NK-92 (cell line): Measurements from ENCODE around the gene KRTAP5-6.
"Not testable (repeated sequence)": the region's sequence is repeated elsewhere in the genome, so short reads cannot be mapped to it uniquely, and the experiment has no call there.

ENCODE experiments used
- DNase-seq: peaks from one replicate; lab custom pipeline; 2025; ENCODE audit not compliant: unreplicated experiment; lab: John Stamatoyannopoulos, UW

Gene KRTAP5-6

GRCh38 chr11:1683216-1683615, 13.8 kb upstream of the KRTAP5-6 start:
- DNase-seq = not testable (repeated sequence)

DNA sequence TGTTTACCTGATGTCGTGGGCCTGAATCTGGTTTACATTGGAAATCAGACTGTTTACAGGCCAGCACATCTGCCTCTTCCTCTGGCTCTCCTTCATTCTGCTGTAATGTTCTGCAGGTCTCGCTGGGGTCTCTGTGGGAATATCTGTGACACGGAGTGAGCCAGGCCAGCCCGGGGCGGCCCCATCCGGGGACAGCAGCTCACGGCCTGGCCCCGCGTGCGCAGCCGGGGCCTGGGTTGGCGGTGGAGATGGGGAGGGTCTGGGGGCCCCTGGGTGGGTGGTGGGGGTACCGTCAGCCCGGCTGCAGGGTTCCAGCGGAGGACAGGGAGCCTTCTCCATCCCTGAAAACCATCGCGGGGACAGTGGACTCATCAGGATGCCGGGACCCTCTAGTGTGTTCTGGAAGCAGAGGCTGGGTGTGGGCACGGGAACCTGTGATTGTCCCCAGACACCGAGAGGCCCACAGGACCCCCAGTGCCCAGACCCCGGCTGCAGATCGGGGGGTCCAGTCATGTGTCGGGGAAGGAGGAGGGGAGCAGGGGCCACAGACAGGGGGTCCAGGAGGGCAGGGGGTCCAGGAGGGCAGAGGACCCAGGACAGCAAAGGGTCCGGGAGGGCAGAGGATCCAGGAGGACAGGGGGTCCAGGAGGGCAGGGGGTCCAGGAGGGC, 13.0 kb upstream of the KRTAP5-6 start:
- DNase-seq = not testable (repeated sequence)

- not testable (repeated sequence) for DNase-seq
These were observed 11.8 kb upstream of the KRTAP5-6 start for GRCh38 chr11:1684886-1685874.

GRCh38 chr11:1686220-1686619, 10.8 kb upstream of the KRTAP5-6 start:
- DNase-seq = not testable (repeated sequence)

- DNase-seq = not testable (repeated sequence)
These were observed 8.6 kb upstream of the KRTAP5-6 start for GRCh38 chr11:1688336-1688947.

GRCh38 chr11:1689250-1690166, 7.5 kb upstream of the KRTAP5-6 start:
- DNase-seq = not testable (repeated sequence)

- no peak for DNase-seq
These were observed 6.6 kb upstream of the KRTAP5-6 start for GRCh38 chr11:1690167-1691025.

DNA sequence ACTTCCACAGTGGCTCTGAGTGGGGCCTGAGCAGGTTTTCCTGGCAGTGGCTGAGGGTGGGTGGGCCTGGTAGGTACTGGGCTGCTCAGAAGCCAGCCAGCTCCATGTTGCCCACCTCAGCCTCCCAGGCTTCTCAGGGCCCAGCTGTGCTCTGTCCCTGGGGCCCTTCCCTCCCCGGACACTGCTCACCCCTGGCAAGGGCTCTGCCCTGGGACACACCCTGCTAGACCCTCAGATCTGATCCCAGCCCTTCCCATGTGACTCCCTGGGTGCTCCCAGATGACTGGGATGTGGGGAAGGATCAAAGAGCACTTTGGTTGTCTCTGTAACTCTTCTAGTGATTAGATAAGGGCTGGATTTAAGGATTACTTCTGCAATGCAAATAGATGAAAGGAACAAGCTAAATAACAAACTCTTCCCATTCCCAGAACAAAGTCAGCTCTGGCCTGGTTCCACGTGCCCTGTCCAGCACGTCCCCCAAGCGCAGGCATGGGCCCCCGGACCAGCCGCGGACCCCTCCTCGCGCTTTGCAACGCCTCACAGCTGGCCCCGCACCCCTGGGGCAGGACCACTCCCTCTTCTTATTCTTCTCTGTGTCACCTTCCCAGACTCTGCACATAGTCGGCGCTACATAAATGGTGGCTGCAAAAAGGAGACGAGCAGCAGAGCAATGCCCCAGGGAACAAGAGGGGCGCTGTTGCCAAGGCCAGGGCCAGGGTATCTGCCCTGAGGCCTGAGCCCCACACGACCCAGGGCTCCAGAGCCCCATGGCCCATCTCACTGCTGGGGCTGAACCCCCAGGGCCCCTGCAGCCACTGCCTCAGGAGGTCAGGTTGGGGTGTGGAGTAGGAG, 5.7 kb upstream of the KRTAP5-6 start:
- no peak for DNase-seq

- no peak for DNase-seq
These were observed 4.9 kb upstream of the KRTAP5-6 start for GRCh38 chr11:1691878-1692707.

GRCh38 chr11:1692708-1693326, 4.2 kb upstream of the KRTAP5-6 start:
- DNase-seq = no peak

DNA sequence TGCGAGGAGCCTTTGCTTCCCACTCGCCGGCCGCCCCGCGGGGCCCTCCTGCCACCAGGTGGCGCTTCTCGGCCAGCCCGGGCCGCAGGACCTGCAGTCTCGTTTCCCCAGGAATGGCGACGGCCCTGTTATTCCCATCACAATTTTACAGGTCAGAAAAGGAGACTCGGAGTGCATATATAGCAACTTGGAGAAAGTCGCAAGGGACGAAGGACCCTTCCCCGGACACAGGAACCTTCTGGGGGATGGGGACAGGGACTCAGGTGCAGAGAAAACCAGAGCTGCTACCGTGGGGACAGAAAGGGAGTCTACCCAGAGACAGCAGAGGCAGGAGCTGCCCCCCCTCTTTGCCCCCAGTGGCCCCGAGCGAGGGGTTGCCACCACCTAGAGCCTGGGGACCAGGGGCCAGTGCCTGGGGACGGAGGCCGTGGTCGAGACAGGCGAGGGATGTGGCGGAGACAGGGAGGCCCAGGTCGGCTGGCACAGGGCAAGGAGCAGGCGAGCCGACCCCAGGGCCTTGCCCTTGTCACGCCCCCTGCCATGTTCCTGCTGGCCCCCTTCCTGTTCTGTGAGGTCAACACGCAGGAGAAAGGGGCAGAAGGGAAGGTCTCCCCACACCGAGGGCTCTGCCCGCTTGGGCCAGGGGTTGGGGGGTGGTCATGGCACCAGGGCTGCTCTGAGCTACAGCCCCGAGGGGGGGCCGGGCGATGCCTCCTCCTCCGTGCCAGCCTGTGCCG, 3.5 kb upstream of the KRTAP5-6 start:
- no peak for DNase-seq

DNA sequence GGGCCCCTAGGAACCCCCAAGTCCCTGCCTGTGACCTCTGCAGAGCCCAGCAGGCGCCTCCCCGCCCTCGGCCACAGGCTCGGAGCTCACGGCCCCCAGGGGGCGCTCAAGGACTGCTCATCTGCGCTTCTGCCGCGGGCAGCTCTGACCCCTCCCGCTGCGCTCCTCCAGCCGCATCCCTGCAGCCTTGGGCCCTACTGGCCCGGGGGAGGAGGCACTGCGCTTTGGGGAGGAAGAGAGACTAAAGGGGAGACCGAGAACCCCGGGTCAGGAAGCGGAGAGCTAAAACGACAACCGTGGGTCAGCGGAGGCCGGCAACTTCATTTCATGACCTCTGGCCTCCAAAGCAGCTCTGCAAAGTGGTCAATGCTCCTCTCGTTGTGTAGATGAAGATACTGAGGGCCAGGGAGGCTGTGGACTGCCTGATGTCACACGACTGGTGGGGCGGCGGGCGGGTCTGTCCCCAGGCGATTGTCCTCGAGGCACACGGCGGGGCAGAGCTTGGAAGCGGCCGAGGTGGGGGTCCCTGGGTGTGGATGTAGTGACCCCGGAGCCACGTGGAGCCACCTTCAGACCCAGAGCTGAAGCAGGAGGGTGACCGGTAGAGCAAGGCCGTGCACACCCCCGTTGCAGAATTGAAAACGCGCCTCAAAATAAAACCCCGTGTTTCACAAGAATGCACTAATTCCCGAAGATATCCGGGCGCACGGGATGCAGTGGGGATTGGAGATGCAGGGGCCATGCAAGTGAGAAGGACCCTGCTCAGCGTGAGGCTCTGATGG, 2.7 kb upstream of the KRTAP5-6 start:
- DNase-seq = no peak

DNA sequence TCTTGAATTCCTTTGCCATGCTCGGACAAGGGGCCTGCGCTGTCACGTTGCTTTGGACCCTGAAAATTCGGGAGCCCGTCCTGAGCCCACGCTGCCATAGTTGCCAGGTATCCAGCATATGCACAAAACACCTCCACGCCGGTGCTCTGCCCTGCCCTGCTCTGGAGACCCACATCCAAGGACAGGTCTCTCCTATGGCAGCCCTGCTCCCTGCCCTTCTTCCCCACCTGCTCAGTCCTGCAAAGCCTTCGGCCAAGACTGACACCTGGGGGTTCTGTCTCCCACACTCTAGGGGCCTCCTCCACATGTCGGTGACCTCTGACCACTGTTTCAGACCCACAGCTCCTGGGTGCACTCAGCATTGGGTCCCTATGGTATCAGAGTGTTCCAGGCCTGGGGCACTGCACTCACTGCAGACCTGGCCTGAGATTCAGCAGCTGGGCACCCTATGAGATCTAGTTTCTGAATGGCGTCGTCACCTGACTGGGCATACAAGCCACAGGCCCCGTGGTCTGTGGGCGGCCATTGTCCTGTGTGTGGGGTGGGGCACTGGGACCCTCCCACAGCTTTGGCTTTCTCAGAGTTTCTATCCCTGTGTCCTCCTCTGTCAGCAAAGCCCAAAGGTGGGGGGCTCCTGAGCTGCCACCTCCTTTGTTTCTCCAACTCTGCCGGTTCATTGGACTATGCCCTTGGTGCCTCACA, 2.0 kb upstream of the KRTAP5-6 start:
- no peak for DNase-seq

- no peak for DNase-seq
These were observed 1.4 kb upstream of the KRTAP5-6 start for GRCh38 chr11:1695548-1696108.

GRCh38 chr11:1699771-1700170, 2.8 kb downstream of the KRTAP5-6 start:
- no peak for DNase-seq
